ENCODE results near the gene ABCA8. TPM values are rescaled to one million over a fixed set of nuclear protein-coding genes. Genes with fewer than 3 reads are reported as not detected.

The ABCA8 gene
- total and polyA plus RNA-seq, 2 experiments from 2014 or later, result not detected

- TF ChIP-seq ETS1 (IDR thresholded peaks at IDR 0.05), result no peak
- TF ChIP-seq STAT1 (IDR thresholded peaks at IDR 0.05; ENCODE audit: unreplicated experiment), result no peak
- no peak for TF ChIP-seq REST (IDR thresholded peaks at IDR 0.05; ENCODE audit: unreplicated experiment)
- TF ChIP-seq NANOG (IDR thresholded peaks at IDR 0.05; ENCODE audit: borderline replicate concordance), result no peak
- TF ChIP-seq EZH2phosphoT487 (IDR thresholded peaks at IDR 0.05; ENCODE audit: unreplicated experiment), result no peak
- TF ChIP-seq ZNF114 (CRISPR knock-in tag; IDR thresholded peaks at IDR 0.05), result no peak
- no peak for TF ChIP-seq CTCF (conservative IDR thresholded peaks at IDR 0.05; ENCODE audit: low read depth in 2 of 2)
Observed at GRCh38 chr17:68910789-68911431, 44.3 kb downstream of the ABCA8 start (continued).

DNA sequence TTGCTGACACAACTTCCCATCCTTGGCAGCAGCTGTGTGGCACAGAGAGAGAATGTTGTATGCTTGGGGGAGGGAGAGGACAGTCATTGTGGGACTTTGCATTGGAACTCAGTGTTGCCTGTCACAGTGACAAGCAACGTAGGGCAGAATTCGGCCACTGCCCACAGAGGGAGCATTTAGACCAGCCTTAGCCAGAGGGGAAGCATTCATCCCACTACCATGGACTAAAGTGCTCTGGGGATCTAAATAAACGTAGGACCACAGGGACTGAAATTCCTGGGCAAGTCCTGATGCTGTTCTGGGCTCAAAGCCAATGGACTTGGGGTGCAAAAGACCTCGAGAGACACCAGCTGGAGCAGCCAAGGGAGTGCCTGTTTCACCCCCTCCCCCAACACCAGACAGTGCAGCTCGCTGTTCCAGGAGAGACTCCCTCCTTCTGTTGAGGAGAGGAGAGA, 44.9 kb downstream of the ABCA8 start:
- Histone ChIP-seq H3K9me2 (ENCODE audit: insufficient read depth) (no peaks in the 10 kb centered on the region), H3K27ac (ENCODE audit: low read depth) (no peak overlapping the region), H3K27me3 (ENCODE audit: insufficient read depth) (no peaks in the 10 kb centered on the region), H3K4me3 (no peak overlapping the region), H3K4me1 (ENCODE audit: insufficient read depth) (no peaks in the 10 kb centered on the region), H3K79me2 (replicated peaks; ENCODE audit: insufficient read depth) (no peaks in the 10 kb centered on the region), H3F3A (replicated peaks; ENCODE audit: low read depth) (no peaks in the 10 kb centered on the region), H3K36me3 (ENCODE audit: insufficient read depth) (no peaks in the 10 kb centered on the region), H2AFZ (no peak overlapping the region; the same call in 1 of the 2 replicates), H3K4me2 (no peak overlapping the region), H4K20me1 (replicated peaks; ENCODE audit: insufficient read depth) (no peaks in the 10 kb centered on the region)
- peak; percentile 5 for DNase-seq (ENCODE audit: low spot score)
- Mint-ChIP-seq H3K4me3 (no peak overlapping the region), H3K4me1 (no peaks in the 10 kb centered on the region), H3K36me3 (ENCODE audit: low read depth) (peaks cover 3% of the 10 kb centered on the region; the same call in 2 of the 3 replicates), H3K27ac (no peak overlapping the region), H3K27me3 (ENCODE audit: insufficient read depth, low read depth, poor library complexity) (no peaks in the 10 kb centered on the region), H3K9me3 (peaks cover 8% of the 10 kb centered on the region)
- TF ChIP-seq ZNF114 (CRISPR knock-in tag; IDR thresholded peaks at IDR 0.05), result no peak
- peak in 1 of 2 experiments; percentile 49; a peak in 2 of 4 replicates for TF ChIP-seq CTCF (conservative IDR thresholded peaks at IDR 0.05; ENCODE audit: low read depth in 2 of 2)
- peak; percentile 50 for ATAC-seq

All from GM23338 (cell line).